GM12865 (cell line): ENCODE results near the gene RAB33A.

Experiments used
- DNase-seq: peaks from one replicate; pipeline ENCODE4 v3.0.0; 2010; ENCODE audit warnings: low read depth
- H3K4me3 ChIP-seq: 2 replicates; pipeline ENCODE4 v1.5.1; 2011; ENCODE audit warnings: mild to moderate bottlenecking, low read depth, low read length, control low read depth
- TF ChIP-seq, protein P1 (sequence below): IDR thresholded peaks from 2 replicates; pipeline ENCODE4 v1.5.1; 2011; ENCODE audit warnings: low read length, control low read depth, low read depth, inconsistent platforms; ENCODE audit not compliant: insufficient read depth; ENCODE audit errors: missing control alignments

Gene RAB33A

DNA sequence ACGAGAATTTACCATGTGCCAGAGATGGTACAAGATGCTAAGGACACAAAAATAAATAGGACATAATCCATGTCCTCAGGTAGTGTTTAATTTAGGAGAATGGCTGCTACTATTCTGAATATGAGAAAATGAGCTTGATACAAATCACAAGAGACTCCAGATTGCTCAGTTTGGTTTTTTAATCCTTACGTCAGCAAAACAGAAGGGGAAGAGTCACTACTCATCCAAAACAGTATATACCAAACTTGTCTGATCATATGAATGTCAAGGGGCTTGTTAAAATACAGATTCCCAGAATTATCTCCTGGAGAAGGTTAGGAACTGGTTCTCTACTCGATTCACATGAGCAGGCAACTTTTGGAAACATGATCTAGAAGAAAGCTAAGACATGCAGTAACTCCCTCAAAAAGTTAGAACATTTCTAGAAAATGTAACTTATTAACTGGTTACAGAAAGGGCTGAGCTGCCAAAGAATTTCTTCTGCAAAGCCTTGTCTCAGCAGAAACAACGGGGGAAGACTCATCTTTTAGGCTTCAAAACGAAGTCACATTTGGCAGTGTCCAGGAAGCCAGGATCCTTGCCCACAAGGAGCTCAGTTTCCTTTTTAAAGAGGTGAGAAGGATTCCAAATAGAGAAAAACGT, 9.5 kb upstream of the RAB33A start:
- DNase-seq: no peak
- H3K4me3 ChIP-seq: no peak overlapping the region
- TF ChIP-seq, protein P1, sequence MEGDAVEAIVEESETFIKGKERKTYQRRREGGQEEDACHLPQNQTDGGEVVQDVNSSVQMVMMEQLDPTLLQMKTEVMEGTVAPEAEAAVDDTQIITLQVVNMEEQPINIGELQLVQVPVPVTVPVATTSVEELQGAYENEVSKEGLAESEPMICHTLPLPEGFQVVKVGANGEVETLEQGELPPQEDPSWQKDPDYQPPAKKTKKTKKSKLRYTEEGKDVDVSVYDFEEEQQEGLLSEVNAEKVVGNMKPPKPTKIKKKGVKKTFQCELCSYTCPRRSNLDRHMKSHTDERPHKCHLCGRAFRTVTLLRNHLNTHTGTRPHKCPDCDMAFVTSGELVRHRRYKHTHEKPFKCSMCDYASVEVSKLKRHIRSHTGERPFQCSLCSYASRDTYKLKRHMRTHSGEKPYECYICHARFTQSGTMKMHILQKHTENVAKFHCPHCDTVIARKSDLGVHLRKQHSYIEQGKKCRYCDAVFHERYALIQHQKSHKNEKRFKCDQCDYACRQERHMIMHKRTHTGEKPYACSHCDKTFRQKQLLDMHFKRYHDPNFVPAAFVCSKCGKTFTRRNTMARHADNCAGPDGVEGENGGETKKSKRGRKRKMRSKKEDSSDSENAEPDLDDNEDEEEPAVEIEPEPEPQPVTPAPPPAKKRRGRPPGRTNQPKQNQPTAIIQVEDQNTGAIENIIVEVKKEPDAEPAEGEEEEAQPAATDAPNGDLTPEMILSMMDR: no peak

DNA sequence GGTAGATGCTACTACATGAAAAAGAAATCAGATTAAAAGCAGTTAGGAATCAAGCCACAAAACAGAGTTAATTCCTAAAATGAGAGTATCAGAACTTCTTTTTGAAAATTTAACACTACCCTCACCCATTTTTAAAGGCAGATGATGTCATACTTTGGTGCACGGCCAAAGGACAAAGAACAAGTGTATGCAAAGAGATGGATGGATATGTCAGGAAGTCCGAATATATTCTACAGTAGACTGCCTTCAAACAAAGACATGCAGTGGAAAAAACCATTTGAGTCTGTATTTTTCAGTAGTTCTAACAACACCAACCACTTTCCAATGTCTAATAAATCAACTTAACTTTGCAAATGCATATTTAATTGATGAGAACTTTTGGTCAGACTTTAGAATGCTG, 8.4 kb upstream of the RAB33A start:
- no peak overlapping the region for H3K4me3 ChIP-seq
- TF ChIP-seq, protein P1: no peak
- no peak for DNase-seq

DNA sequence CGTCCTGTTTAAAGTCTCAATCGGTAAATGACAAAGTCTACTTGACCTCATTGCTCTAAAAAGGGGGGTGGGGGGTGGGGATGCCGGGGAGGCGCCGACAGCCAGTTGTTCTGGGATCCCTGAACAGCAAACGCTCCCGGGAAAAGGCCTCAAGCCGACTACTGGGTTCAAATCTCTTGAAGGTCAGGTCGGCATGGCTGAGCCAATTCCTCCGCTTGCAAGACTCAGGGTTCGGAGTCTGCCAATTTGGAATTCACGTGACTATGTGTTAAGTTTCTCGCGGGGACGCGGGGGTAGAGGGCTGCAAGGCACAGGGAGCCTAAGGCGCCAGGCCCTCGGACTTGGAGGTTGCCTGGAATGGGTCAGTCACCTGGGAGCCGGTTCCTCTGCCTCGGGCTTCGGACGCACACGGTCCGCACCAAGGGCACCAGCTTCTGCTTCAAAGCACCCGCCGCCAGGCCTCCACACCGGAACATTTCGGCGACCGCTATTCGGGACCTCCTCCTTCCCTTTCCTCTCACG, 6.5 kb upstream of the RAB33A start:
- H3K4me3 ChIP-seq: peak overlapping the region; percentile 73
- DNase-seq: no peak

DNA sequence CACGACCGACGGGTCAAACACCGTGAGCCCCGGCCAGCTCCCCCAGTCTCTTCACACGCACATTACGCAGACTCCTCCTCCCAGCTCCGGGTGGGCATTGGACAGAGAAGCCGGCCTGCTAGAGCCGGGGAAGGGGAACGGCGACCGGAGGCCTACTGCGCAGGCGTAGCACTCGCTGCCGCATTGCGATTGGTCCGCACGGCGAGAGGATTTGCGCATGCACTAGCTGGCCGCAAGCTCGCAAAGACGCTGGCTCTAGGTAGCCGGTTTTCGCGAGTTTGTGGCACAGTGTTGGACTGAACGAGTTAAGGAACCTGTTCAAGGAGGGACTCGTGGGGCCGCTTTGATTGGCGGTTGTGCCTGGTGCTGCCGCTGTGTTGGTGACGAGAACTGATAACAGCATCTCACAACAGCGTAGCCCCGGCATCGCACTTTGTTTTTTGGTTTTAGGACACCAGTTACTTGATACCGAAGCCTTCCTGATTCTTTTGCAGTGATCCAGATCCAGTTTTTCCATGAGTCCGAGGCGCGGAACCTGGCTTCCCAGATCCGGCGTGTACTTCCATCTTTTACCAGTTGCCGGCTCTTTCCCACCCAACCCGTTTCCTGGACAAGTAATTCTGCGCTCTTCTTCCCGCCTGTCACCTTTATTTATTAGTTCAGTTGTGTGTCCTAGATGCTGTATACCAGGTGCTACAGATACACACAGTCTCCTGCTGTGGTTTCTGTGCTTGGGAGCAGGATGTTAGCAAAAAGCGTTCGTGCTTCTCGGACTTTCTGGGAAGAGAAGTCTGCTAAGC, 5.9 kb upstream of the RAB33A start, which contains the start of gene AIFM1:
AIFM1 (minus strand) TSS at position 139 of the 800 bp plus-strand sequence. CDS start 185 bp downstream, outside the sequence.
- TF ChIP-seq, protein P1: no peak
- peak within 1 kb of the TSS; percentile 73 for H3K4me3 ChIP-seq
- peak; percentile 97 for DNase-seq

More for the DNA sequence above, 6.5 kb upstream of the RAB33A start:
- TF ChIP-seq, protein P1: no peak

DNA sequence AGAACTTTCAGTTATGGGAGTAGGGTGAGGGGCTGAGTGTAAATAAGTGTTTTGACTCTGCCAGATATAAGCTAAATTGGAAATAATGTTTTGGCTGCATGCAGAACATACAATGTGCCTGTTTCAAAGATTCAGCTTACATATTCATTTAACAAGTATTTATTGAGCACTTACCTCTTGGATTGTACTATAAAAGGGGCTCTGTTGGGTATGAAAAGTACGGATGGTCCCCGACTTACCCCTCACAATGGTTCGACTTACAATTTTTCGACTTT, 5.3 kb upstream of the RAB33A start:
- DNase-seq: no peak
- TF ChIP-seq, protein P1: no peak

DNA sequence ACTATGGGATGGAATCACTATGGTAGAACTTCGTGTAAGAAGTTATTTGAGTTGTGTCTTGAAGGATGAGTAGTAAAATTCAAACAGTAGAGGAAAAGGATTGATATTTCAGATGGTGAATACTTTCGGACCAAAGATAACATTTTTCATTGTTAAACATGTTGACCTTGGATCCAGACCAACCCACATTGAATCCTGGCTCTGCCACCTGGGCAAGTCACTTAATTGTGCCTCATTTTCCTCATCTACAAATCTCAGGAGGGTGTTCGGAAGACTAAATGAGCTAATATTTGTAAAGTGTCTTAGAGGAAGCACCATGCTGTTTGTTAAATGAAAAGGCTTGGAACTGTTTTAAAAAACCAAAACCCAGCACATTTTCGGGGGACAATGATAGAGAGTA, 4.7 kb upstream of the RAB33A start:
- TF ChIP-seq, protein P1: no peak
- DNase-seq: no peak
- peak overlapping the region; percentile 73 for H3K4me3 ChIP-seq

More for the DNA sequence above, 5.3 kb upstream of the RAB33A start:
- peak overlapping the region; percentile 73 for H3K4me3 ChIP-seq
